Measurements from ENCODE around the gene PLPP3. TPM values are rescaled to one million over a fixed set of nuclear protein-coding genes. Genes with fewer than 3 reads are reported as not detected.

PLPP3 gene
- total and polyA plus RNA-seq, 12 donors: 16.2 to 136 (median 77.8) TPM

DNA sequence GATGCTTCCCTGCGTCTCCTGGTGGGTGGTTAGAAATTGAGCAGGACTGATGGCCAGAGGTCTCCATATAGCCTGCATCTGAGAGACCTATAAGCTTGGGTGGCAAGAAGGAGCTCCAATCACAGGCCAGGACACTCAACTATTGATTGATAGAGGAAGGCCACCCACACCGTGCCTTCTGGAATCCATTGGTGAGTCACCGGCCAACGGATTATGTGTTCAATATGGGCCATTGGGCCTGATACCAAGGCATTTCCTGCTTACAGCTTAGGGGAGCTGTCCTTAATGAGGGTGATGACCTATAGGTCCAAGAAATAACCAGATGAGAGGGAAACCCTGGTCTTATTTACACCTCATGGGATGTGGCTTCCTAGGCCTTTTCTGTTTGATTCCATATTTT lies 115.1 kb downstream of the PLPP3 start:
- H3K27me3 ChIP-seq: no peaks in the 10 kb centered on the region
- intact Hi-C loops (cut with DNase I): no loop called here
- DNase-seq: no peak
- no peak overlapping the region for H3K4me3 ChIP-seq
- no peaks in the 10 kb centered on the region for H3K9me3 ChIP-seq
- peaks cover 0 to 30% (median 4%) of the 10 kb centered on the region in 9 donors for H3K4me1 ChIP-seq
- 95 to 99% methylated on average over 4 of the region's 4 CpGs for WGBS, 2 donors
- ATAC-seq: no peak
- H3K27ac ChIP-seq: no peak overlapping the region
- no peak for TF ChIP-seq CTCF (IDR thresholded peaks at IDR 0.05)
- no peaks in the 10 kb centered on the region for H3K36me3 ChIP-seq

- intact Hi-C loops (cut with DNase I): no loop called here
- H3K36me3 ChIP-seq: no peaks in the 10 kb centered on the region
- H3K27ac ChIP-seq: no peak overlapping the region
- WGBS, 2 donors: 93 to 95% methylated on average over 1 of the region's 1 CpG
- ATAC-seq: no peak
- no peak for TF ChIP-seq CTCF (IDR thresholded peaks at IDR 0.05)
- H3K9me3 ChIP-seq: no peaks in the 10 kb centered on the region
- no peaks in the 10 kb centered on the region for H3K27me3 ChIP-seq
- DNase-seq: no peak
- H3K4me1 ChIP-seq: peaks cover 0 to 22% (median 0%) of the 10 kb centered on the region in 9 donors
- H3K4me3 ChIP-seq: no peak overlapping the region
Measured at GRCh38 chr1:56463376-56463775, 116.0 kb downstream of the PLPP3 start.

GRCh38 chr1:56462209-56462608 lies 117.2 kb downstream of the PLPP3 start:
- TF ChIP-seq CTCF (IDR thresholded peaks at IDR 0.05): no peak
- H3K27ac ChIP-seq: no peak overlapping the region
- H3K4me1 ChIP-seq: peaks cover 0 to 21% (median 4%) of the 10 kb centered on the region in 9 donors
- no peak for ATAC-seq
- no peaks in the 10 kb centered on the region for H3K27me3 ChIP-seq
- no peaks in the 10 kb centered on the region for H3K9me3 ChIP-seq
- H3K36me3 ChIP-seq: no peaks in the 10 kb centered on the region
- no peak for DNase-seq
- 82 to 88% methylated on average over 3 of the region's 3 CpGs for WGBS, 2 donors
- no peak overlapping the region for H3K4me3 ChIP-seq
- intact Hi-C loops (cut with DNase I): no loop called here

GRCh38 chr1:56461158-56462127 lies 117.9 kb downstream of the PLPP3 start:
- Histone ChIP-seq H3K27me3 (no peaks in the 10 kb centered on the region), H3K4me1 (peaks cover 0 to 20% (median 4%) of the 10 kb centered on the region in 9 donors), H3K9me3 (no peaks in the 10 kb centered on the region), H3K27ac (no peak overlapping the region), H3K36me3 (no peaks in the 10 kb centered on the region), H3K4me3 (no peak overlapping the region)
- intact Hi-C loops (cut with DNase I): no loop called here
- peak in 1 of 8 donors; percentile 16 for ATAC-seq
- WGBS, 2 donors: 76 to 77% methylated on average over 12 of the region's 12 CpGs
- no peak for TF ChIP-seq CTCF (IDR thresholded peaks at IDR 0.05)
- DNase-seq: no peak
